ENCODE data around the gene TMPRSS9. TPM values are rescaled to one million over a fixed set of nuclear protein-coding genes. Genes with fewer than 3 reads are reported as not detected.
A peak's percentile ranks its signal among the peaks of the same experiment; 100 is the strongest.

TMPRSS9 gene
- total RNA-seq, 1 experiment from 2014 or later, result not detected

DNA sequence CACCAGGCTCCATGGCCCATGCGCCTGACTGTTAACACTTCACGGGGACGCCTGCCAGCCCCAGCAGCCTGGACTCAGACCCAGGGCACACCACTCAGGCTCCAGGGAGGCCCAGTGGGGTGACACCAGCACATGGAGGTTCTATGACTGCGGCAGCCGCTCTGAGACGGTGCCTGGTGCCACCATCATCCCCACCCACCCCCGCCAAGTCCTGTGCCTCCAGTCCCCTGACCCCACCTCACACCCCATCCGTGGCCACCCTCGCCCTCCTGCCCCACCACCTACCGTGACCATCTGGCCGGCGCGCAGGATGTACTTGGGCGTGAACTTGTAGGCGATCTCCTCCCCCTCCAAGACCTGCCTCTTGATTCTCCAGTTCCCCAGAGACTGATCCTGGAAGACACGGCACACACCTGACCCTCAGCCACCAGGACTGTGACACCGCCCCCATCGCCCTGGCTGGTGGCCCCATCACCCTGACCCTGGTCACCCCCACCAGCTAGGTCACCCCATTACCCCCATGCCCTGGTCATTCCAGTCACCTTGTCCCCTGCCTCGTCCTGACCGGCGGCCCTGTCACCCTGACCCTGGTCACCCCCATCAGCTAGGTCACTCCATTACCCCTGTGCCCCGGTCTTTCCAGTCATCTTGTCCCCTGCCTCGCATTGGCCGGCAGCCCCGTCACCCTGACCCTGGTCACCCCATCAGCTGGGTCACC is 72.2 kb downstream of the TMPRSS9 start:
- Histone ChIP-seq H3K4me3 (ENCODE audit: low read length) (no peak overlapping the region), H3K9me2 (replicated peaks; ENCODE audit: low read length) (no peaks in the 10 kb centered on the region), H3K36me3 (ENCODE audit: low read depth, low read length) (peaks cover 14% of the 10 kb centered on the region; the same call in 1 of the 2 replicates), H4K20me1 (ENCODE audit: low read length) (no peaks in the 10 kb centered on the region), H3K79me2 (ENCODE audit: low read length) (peaks cover under 1% of the 10 kb centered on the region), H2AFZ (ENCODE audit: low read length) (no peak overlapping the region), H3K4me1 (ENCODE audit: insufficient read depth, low read length) (no peaks in the 10 kb centered on the region), H3K27ac (ENCODE audit: low read length) (no peak overlapping the region), H3K9me3 (ENCODE audit: low read length) (no peaks in the 10 kb centered on the region), H3K9ac (ENCODE audit: low read length) (no peak overlapping the region), H3F3A (ENCODE audit: low read length, unreplicated experiment) (peaks cover 4% of the 10 kb centered on the region), H3K4me2 (ENCODE audit: low read length) (no peak overlapping the region), H3K27me3 (ENCODE audit: low read length) (no peaks in the 10 kb centered on the region)
- ATAC-seq (no peak), DNase-seq (no peak)
- TF ChIP-seq EZH2 (IDR thresholded peaks at IDR 0.05; ENCODE audit: low read length, unreplicated experiment), result no peak
- TF ChIP-seq, protein P1, sequence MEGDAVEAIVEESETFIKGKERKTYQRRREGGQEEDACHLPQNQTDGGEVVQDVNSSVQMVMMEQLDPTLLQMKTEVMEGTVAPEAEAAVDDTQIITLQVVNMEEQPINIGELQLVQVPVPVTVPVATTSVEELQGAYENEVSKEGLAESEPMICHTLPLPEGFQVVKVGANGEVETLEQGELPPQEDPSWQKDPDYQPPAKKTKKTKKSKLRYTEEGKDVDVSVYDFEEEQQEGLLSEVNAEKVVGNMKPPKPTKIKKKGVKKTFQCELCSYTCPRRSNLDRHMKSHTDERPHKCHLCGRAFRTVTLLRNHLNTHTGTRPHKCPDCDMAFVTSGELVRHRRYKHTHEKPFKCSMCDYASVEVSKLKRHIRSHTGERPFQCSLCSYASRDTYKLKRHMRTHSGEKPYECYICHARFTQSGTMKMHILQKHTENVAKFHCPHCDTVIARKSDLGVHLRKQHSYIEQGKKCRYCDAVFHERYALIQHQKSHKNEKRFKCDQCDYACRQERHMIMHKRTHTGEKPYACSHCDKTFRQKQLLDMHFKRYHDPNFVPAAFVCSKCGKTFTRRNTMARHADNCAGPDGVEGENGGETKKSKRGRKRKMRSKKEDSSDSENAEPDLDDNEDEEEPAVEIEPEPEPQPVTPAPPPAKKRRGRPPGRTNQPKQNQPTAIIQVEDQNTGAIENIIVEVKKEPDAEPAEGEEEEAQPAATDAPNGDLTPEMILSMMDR (conservative IDR thresholded peaks at IDR 0.05; ENCODE audit: low read depth, low read length), result no peak
- no peak for TF ChIP-seq EZH2phosphoT487 (IDR thresholded peaks at IDR 0.05; ENCODE audit: borderline replicate concordance, low read length)
- BruUV-seq (replicated peaks), result no TSS peak
- intact Hi-C loops (cut with micrococcal nuclease), result no loop called here
- POLR2A ChIA-PET (ENCODE audit: unreplicated experiment), result no interaction called here
- CTCF ChIA-PET, result no interaction called here

DNA sequence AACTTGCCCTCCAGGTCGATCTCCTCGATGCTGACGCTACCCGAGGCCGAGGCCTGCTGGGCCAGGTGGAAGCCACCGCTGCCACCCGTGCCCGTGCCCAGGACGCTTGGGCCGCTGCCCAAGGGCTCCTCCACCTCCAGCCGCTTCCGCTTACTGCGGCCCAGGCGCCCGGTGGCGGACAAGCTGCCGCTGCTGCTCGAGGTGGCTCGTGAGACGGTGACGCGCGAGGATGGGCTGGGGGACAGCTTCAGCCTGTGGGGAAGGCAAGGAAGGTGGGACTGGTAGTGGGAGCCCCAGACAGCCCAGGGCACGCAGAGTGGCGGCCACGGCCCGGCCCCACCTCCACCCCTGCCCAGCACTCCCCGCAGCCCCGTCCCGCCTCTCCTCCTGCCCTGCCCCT is 73.8 kb downstream of the TMPRSS9 start:
- Histone ChIP-seq H3K4me1 (ENCODE audit: insufficient read depth, low read length) (no peaks in the 10 kb centered on the region), H3K4me2 (ENCODE audit: low read length) (no peak overlapping the region), H3K36me3 (ENCODE audit: low read depth, low read length) (peaks cover 14% of the 10 kb centered on the region; the same call in 1 of the 2 replicates), H3K79me2 (ENCODE audit: low read length) (no peaks in the 10 kb centered on the region), H3K27me3 (ENCODE audit: low read length) (no peaks in the 10 kb centered on the region), H3K9me3 (ENCODE audit: low read length) (no peaks in the 10 kb centered on the region), H3K9ac (ENCODE audit: low read length) (no peak overlapping the region), H2AFZ (ENCODE audit: low read length) (no peak overlapping the region), H4K20me1 (ENCODE audit: low read length) (no peaks in the 10 kb centered on the region), H3K9me2 (replicated peaks; ENCODE audit: low read length) (no peaks in the 10 kb centered on the region), H3F3A (ENCODE audit: low read length, unreplicated experiment) (no peaks in the 10 kb centered on the region), H3K27ac (ENCODE audit: low read length) (no peak overlapping the region), H3K4me3 (ENCODE audit: low read length) (no peak overlapping the region)
- ATAC-seq, result no peak
- POLR2A ChIA-PET (ENCODE audit: unreplicated experiment), result no interaction called here
- TF ChIP-seq, protein P1 (conservative IDR thresholded peaks at IDR 0.05; ENCODE audit: low read depth, low read length), result no peak
- TF ChIP-seq EZH2 (IDR thresholded peaks at IDR 0.05; ENCODE audit: low read length, unreplicated experiment) (no peak), EZH2phosphoT487 (IDR thresholded peaks at IDR 0.05; ENCODE audit: borderline replicate concordance, low read length) (no peak)
- no TSS peak for BruUV-seq (replicated peaks)
- DNase-seq, result no peak
- CTCF ChIA-PET, result no interaction called here
- intact Hi-C loops (cut with micrococcal nuclease), result no loop called here

DNA sequence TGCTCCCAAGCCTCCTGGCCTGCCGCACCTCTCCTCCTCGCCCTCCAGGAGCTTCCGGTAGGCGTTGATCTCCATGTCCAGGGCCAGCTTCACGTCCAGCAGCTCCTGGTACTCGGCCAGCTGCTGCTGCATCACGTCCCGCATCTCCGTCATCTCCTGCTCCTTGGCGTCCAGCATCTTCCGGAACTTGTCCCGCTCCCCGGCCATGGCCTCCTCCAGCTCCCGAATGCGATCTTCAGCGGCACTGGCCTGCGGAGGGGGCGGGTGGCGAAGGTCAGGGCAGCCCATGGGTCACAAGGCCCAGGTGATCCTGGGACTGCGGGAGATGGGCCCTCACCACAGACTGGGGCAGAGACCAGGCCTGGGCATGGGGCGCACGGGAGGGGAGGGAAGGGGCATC is 74.2 kb downstream of the TMPRSS9 start:
- ChIA-PET CTCF (no interaction called here), POLR2A (ENCODE audit: unreplicated experiment) (no interaction called here)
- TSS peak; percentile 19 for BruUV-seq (replicated peaks)
- H4K20me1 ChIP-seq (ENCODE audit: low read length), result no peaks in the 10 kb centered on the region
- peaks cover 14% of the 10 kb centered on the region; the same call in 1 of the 2 replicates for H3K36me3 ChIP-seq (ENCODE audit: low read depth, low read length)
- H3K9me3 ChIP-seq (ENCODE audit: low read length), result no peaks in the 10 kb centered on the region
- ATAC-seq (no peak), DNase-seq (no peak)
- no peaks in the 10 kb centered on the region for H3K9me2 ChIP-seq (replicated peaks; ENCODE audit: low read length)
- H2AFZ ChIP-seq (ENCODE audit: low read length), result no peak overlapping the region
- H3K79me2 ChIP-seq (ENCODE audit: low read length), result peaks cover 4% of the 10 kb centered on the region; the same call in 1 of the 2 replicates
- no peak overlapping the region for H3K4me2 ChIP-seq (ENCODE audit: low read length)
- H3K27me3 ChIP-seq (ENCODE audit: low read length), result no peaks in the 10 kb centered on the region
- no peaks in the 10 kb centered on the region for H3F3A ChIP-seq (ENCODE audit: low read length, unreplicated experiment)
- H3K9ac ChIP-seq (ENCODE audit: low read length), result no peak overlapping the region
- H3K27ac ChIP-seq (ENCODE audit: low read length), result no peak overlapping the region
- no peaks in the 10 kb centered on the region for H3K4me1 ChIP-seq (ENCODE audit: insufficient read depth, low read length)
- intact Hi-C loops (cut with micrococcal nuclease), result no loop called here
- no peak overlapping the region for H3K4me3 ChIP-seq (ENCODE audit: low read length)
- TF ChIP-seq EZH2phosphoT487 (IDR thresholded peaks at IDR 0.05; ENCODE audit: borderline replicate concordance, low read length), result no peak
- TF ChIP-seq, protein P1 (conservative IDR thresholded peaks at IDR 0.05; ENCODE audit: low read depth, low read length), result no peak
- no peak for TF ChIP-seq EZH2 (IDR thresholded peaks at IDR 0.05; ENCODE audit: low read length, unreplicated experiment)

Measured in PC-3 (cell line).